Ovary (tissue), 3 donors: ENCODE data around the gene SERPINB6.

Source experiments
- CTCF ChIP-seq, 3 donors: fragments of 450-650 bp in 2 of 3; fragments of 200-600 bp in 1 of 3; IDR thresholded peaks; one replicate each; pipeline versions ENCODE4 v1.5.1 to v1.8.0; 2016 to 2022; ENCODE audit warnings: antibody characterized with exemption in 3 of 3, mild to moderate bottlenecking in 1 of 3
- POLR2A ChIP-seq: fragments of 450-650 bp; IDR thresholded peaks from one replicate; pipeline ENCODE4 v1.6.1; 2017; ENCODE audit warnings: antibody characterized with exemption, mild to moderate bottlenecking, moderate library complexity
- donor health status: DM: no; HTN: no; CAD: no.

- TF ChIP-seq CTCF (IDR thresholded peaks at IDR 0.05), result no peak
- TF ChIP-seq POLR2A, result no peak
These were observed 10.4 kb downstream of the SERPINB6 start for GRCh38 chr6:2960935-2961334.
